Gastroesophageal sphincter (tissue), 3 donors: ENCODE data around the gene GAD1.

Source experiments
- POLR2A ChIP-seq, 2 donors: fragments of 450-650 bp; IDR thresholded peaks; one replicate each; pipeline ENCODE4 v1.6.1; 2017; ENCODE audit warnings: antibody characterized with exemption in 2 of 2, mild to moderate bottlenecking in 2 of 2, moderate library complexity in 1 of 2
- TF ChIP-seq, protein P1 (sequence below), 4 experiments: fragments of 200-600 bp in 2 of 4; fragments of 450-650 bp in 2 of 4; sonication (generic) in 1 of 4; IDR thresholded peaks; one replicate each; pipeline ENCODE4 v1.5.1; 2017 to 2019; ENCODE audit warnings: antibody characterized with exemption in 4 of 4, mild to moderate bottlenecking in 2 of 4, moderate library complexity in 2 of 4

DNA sequence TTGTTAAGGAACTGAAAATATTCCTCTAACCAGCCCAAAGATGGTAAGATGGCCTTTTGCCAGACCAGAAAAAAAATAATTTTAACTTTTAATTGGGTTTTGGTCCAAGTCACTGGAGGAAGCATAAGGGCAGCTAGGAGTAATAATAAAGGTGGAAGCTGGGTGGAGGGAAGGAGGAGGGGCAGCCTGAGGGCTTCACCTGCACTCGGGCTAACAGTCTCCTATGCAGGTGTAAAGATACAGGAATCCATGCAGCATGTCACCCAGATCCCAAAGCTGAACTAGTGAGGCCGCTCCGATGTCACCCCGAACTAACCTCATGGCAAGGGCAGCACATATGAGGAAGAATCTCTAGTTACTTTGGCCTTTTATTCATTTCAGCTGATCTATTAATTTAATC lies 75.2 kb downstream of the GAD1 start:
- TF ChIP-seq, protein P1, sequence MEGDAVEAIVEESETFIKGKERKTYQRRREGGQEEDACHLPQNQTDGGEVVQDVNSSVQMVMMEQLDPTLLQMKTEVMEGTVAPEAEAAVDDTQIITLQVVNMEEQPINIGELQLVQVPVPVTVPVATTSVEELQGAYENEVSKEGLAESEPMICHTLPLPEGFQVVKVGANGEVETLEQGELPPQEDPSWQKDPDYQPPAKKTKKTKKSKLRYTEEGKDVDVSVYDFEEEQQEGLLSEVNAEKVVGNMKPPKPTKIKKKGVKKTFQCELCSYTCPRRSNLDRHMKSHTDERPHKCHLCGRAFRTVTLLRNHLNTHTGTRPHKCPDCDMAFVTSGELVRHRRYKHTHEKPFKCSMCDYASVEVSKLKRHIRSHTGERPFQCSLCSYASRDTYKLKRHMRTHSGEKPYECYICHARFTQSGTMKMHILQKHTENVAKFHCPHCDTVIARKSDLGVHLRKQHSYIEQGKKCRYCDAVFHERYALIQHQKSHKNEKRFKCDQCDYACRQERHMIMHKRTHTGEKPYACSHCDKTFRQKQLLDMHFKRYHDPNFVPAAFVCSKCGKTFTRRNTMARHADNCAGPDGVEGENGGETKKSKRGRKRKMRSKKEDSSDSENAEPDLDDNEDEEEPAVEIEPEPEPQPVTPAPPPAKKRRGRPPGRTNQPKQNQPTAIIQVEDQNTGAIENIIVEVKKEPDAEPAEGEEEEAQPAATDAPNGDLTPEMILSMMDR (IDR thresholded peaks at IDR 0.05) = no peak
- TF ChIP-seq POLR2A (IDR thresholded peaks at IDR 0.05) = no peak
